ENCODE data around the gene ENOX1.

Gene ENOX1

GRCh38 chr13:43698009-43698408 lies 88.8 kb downstream of the ENOX1 start:
- TF ChIP-seq CTCF (conservative IDR thresholded peaks at IDR 0.05; ENCODE audit: low read depth, low read length), result no peak
- no peak for DNase-seq (ENCODE audit: low read depth)
- no peak overlapping the region for H3K4me3 ChIP-seq (ENCODE audit: low read length)

GRCh38 chr13:43697323-43697722 lies 89.4 kb downstream of the ENOX1 start:
- H3K4me3 ChIP-seq (ENCODE audit: low read length), result no peak overlapping the region
- DNase-seq (ENCODE audit: low read depth), result no peak
- TF ChIP-seq CTCF (conservative IDR thresholded peaks at IDR 0.05; ENCODE audit: low read depth, low read length), result no peak

GRCh38 chr13:43694146-43694664 lies 92.6 kb downstream of the ENOX1 start:
- TF ChIP-seq CTCF (conservative IDR thresholded peaks at IDR 0.05; ENCODE audit: low read depth, low read length), result no peak
- H3K4me3 ChIP-seq (ENCODE audit: low read length), result no peak overlapping the region
- no peak for DNase-seq (ENCODE audit: low read depth)

GRCh38 chr13:43693639-43694038 lies 93.1 kb downstream of the ENOX1 start:
- H3K4me3 ChIP-seq (ENCODE audit: low read length), result no peak overlapping the region
- DNase-seq (ENCODE audit: low read depth), result no peak
- no peak for TF ChIP-seq CTCF (conservative IDR thresholded peaks at IDR 0.05; ENCODE audit: low read depth, low read length)

- no peak for DNase-seq (ENCODE audit: low read depth)
- TF ChIP-seq CTCF (conservative IDR thresholded peaks at IDR 0.05; ENCODE audit: low read depth, low read length), result no peak
- H3K4me3 ChIP-seq (ENCODE audit: low read length), result no peak overlapping the region
Observed at GRCh38 chr13:43688227-43688907, 98.4 kb downstream of the ENOX1 start.

GRCh38 chr13:43687038-43687437 lies 99.7 kb downstream of the ENOX1 start:
- H3K4me3 ChIP-seq (ENCODE audit: low read length), result no peak overlapping the region
- no peak for DNase-seq (ENCODE audit: low read depth)
- TF ChIP-seq CTCF (conservative IDR thresholded peaks at IDR 0.05; ENCODE audit: low read depth, low read length), result no peak

GRCh38 chr13:43686557-43686956 lies 100.2 kb downstream of the ENOX1 start:
- H3K4me3 ChIP-seq (ENCODE audit: low read length), result no peak overlapping the region
- DNase-seq (ENCODE audit: low read depth), result peak; percentile 8
- no peak for TF ChIP-seq CTCF (conservative IDR thresholded peaks at IDR 0.05; ENCODE audit: low read depth, low read length)
